ENCODE results near the gene KBTBD8. TPM values are rescaled to one million over a fixed set of nuclear protein-coding genes. Genes with fewer than 3 reads are reported as not detected.

Gene KBTBD8
- total and polyA plus RNA-seq, 9 of the 15 experiments (the other 6 are each of a cell fraction or from before 2014, with no cell fraction given): 2.7 to 9.1 (median 5.6) TPM

DNA sequence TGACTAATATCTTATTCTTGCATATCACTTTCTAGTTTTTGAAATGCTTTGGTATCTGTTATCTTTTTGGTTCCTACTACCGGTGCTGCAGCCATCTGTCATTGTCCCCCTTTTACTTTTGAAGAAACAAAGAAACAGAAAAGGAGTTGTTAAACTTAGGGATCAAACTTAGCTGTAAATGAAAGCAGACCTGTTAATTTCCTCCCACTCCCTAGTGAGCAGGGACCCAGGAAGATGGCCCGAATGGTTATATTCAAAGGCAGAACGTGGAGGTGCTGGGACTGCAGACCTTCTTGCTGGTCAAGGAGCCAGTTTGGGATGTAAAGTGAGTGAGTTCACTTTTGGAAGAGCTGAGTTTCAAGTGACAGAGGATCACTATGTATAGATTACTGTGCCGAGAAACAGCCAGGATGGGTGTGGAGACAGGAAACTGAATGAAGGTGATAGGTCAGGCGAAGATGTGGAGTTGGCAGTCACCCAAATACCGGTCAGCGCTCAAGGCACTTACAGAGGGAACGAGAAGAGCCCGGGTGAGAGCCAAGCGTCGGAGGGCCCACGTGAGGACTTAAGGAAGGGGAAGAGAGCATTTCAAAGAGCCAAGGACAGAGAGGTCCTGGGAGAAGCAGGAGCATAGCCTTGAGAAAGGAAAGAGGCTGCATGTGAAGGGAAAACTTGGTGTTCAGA is 20.1 kb downstream of the KBTBD8 start (continued):
- TF ChIP-seq ZNF609 (CRISPR knock-in tag; IDR thresholded peaks at IDR 0.05; ENCODE audit: borderline replicate concordance) (no peak), CHD7 (IDR thresholded peaks at IDR 0.05; ENCODE audit: low read depth, low read length) (no peak), FOS (IDR thresholded peaks at IDR 0.05; ENCODE audit: extremely low read depth, insufficient read length) (no peak), ZNF764 (CRISPR knock-in tag; IDR thresholded peaks at IDR 0.05; ENCODE audit: low read depth) (no peak), ZBTB7A (IDR thresholded peaks at IDR 0.05; ENCODE audit: borderline replicate concordance, control insufficient read depth, low read depth, low read length) (no peak), CAMTA2 (CRISPR knock-in tag; conservative IDR thresholded peaks at IDR 0.05) (no peak), GTF2A2 (tag; IDR thresholded peaks at IDR 0.05) (no peak), SNAPC5 (CRISPR knock-in tag; IDR thresholded peaks at IDR 0.05) (no peak), PKNOX1 (IDR thresholded peaks at IDR 0.05) (peak; percentile 17; the same call in 1 of the 2 replicates)
